GM19025 (cell line): ENCODE measurements around the gene TAF4.
"Not testable (repeated sequence)": the region's sequence is repeated elsewhere in the genome, so short reads cannot be mapped to it uniquely, and the experiment has no call there.

Experiments
- ATAC-seq: cut with Tn5 transposase; IDR thresholded peaks from one replicate; pipeline ENCODE4 v1.9.1; 2021; ENCODE audit warnings: mild to moderate bottlenecking, low read depth, moderate library complexity; ENCODE audit not compliant: unreplicated experiment

Gene TAF4

GRCh38 chr20:62059920-62060630, 5.6 kb downstream of the TAF4 start:
- no peak for ATAC-seq

- no peak for ATAC-seq
These were observed 6.3 kb downstream of the TAF4 start for GRCh38 chr20:62059401-62059800.

GRCh38 chr20:62058941-62059340, 6.7 kb downstream of the TAF4 start:
- no peak for ATAC-seq

DNA sequence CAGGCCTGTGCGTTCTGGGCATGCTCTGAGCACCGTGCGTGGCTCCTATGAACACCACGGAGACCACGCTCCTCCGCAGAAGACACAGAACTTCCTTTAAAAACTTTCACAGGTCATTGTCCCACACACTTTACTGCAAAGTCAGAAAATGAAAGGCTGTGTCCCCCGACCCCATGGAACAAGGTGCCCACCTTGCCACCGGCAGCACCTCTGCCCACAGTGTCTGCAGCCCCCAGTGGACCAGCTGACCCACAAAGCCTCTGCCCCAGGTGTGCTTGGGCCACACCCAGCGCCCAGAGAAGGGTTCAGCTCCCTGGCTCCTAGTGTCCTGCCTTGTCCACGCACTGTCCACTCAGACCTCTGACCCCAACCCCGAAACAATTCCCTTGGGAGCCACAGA, 8.7 kb downstream of the TAF4 start:
- no peak for ATAC-seq

DNA sequence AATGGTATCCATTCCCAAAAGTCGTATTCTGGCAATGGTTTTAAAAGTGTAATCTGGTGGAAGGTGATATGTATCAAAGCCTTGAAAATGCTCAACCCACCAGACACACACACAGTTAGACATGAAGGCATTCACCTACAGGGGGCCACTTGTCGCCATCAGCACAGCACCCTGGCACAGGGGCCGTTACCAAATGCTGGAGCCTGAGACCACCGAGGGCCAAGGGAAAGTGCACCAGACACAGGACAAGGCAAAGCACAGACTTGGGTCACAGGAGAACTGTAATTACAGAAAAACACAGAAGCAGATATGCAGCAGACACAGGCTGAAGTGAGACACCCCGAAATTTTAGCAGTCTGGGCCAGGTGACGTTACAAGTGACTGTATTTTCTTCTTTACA, 9.3 kb downstream of the TAF4 start:
- ATAC-seq = no peak

DNA sequence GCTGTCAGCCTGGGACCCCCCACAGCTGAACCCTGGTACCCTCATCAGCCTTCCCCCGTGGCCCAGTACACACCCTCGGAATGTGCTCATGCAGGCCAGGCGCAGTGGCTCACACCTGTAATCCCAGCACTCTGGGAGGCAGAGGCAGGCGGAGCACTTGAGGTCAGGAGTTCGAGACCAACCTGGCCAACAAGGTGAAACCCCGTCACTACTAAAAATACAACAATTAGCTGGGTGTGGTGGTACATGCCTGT, 9.9 kb downstream of the TAF4 start:
- ATAC-seq = not testable (repeated sequence)

DNA sequence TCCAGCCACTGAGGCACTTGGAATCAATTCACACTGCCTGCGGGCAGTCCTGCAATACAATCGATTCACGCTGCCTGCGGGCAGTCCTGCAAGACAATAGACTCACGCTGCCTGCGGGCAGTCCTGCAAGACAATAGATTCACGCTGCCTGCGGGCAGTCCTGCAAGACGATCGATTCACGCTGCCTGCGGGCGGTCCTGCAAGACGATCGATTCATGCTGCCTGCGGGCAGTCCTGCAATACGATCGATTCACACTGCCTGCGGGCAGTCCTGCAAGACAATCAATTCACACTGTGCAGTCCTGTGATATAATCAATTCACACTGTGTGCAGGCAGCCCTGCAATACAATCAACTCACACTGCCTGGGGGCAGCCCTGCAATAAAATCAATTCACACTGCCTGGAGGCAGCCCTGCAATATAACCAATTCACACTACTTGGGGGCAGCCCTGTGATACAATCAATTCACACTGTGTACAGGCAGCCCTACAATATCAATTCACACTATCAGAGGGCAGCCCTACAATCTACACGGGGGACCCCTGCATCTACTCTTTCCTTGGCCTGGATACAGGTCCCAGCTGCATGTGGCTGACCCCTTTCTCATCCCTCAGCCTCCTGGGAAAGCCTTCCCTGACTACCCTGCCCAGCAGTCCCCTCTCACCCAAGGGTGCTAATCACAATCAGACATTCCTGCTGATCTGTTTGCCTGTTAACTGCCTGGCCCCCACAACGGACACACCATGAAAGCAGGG, 10.4 kb downstream of the TAF4 start:
- ATAC-seq = no peak

DNA sequence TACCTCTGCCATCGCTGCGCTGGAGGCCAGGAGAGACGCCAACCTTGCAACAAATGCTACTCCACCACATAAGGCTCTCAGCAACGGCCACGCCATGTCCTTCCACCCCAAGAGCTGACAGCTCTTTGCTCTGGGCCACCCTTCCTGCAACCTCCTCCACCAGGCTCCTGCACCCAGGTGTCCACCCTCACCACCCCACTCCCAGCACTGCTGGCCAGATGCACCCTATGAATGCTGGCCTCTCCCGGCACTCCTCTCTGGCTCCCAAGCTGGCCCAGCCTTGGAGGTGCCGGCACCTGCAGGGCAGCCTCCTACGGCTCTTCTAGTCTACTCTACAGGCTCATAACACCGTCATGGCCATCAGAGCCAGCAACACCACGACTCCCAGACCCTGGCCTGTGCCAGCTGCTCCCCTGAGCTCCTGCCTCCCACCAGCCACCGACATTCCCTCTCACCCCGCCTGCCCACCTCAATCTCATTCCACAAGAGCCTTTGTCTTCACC, 11.2 kb downstream of the TAF4 start:
- no peak for ATAC-seq

DNA sequence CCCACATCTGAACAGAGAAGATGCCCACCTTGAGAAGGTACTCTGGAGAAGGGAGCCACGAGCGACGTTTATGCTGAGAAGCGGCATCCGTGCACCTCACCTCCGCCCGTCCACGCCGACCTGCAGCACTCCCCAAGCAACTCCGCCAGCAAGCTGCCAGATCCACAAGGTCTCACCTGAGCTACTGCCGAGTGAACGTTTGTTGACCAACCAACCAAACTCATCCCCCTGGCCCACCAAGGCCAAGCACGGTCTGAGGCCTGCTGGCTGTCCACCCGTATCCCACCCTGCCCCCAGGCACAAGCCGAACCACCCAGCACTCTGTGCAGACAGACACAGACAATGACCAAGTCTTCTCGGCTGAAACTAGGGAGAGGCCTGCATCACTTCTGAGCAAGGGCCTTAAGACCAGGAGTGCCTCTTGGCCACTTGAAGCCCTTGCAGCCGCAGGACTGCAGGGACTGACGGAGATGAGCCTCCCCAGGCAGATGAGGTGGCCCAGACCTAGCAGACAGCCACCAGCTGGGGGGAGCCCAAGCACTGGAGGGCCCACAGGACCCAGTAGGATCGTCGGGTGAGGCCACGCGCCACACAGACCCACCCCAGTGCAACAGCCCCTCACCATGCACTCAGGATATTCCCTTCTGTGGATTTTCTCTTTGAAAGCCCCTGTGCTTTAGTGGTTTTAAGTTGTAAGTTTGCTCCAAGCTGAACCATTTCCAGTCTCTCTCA, 12.1 kb downstream of the TAF4 start:
- ATAC-seq = no peak

- no peak for ATAC-seq
These were observed 12.7 kb downstream of the TAF4 start for GRCh38 chr20:62052842-62053464.

DNA sequence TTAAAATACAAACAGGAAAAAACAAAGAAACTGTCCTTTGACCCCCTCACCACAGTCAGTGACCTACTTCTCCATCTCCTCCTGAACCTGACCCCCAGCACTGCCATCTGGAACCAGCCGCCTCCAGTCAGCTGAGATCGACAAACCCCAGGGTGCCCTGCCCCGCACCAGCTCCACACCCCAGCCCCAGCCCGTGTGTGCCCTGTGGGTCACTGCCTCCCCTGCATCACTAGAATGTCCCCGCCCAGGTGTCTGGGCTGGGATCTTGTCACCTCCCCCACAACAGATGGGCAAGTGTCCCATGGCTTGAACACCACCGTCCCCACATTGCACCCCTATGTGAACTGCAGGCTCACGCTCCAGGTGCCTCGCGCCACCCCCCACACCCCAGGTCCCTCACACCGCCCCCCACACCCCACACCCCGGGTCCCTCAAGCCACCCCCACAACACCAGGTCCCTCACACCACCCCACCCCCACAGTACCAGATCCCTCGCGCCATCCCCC, 13.3 kb downstream of the TAF4 start:
- ATAC-seq = no peak

DNA sequence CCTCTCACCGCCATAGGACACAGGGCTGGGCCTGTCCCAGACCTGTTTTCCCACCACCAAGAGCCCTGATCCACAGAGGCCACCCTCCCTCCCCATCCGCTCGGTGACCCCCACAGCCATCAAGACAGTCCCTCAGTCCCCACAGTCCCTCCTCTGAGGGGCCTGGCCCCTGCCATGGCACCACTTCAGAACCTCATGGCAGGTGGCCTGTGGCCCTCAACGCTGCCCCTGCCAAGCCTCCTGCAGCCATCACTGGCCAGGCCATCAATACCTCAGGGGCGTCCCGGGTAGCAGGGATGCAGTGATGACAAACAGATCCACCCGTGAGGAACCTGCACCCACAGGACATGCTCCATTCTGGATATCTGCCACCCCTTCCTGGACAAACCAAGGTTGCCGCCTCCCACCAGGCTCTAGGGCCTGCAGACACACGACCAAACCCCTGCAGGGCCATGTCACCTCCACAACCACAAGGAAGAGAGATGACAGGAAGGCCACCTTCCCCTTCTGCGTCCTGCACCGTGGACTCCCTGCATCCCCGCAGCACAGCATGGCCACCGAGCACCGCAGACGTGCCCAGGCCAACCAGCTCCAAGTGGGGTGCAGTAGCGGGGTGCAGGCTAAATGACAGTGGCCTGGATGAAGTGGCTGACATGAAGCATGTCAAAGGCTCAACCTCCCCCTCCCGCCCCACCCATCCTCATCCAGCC, 14.0 kb downstream of the TAF4 start:
- ATAC-seq = no peak

DNA sequence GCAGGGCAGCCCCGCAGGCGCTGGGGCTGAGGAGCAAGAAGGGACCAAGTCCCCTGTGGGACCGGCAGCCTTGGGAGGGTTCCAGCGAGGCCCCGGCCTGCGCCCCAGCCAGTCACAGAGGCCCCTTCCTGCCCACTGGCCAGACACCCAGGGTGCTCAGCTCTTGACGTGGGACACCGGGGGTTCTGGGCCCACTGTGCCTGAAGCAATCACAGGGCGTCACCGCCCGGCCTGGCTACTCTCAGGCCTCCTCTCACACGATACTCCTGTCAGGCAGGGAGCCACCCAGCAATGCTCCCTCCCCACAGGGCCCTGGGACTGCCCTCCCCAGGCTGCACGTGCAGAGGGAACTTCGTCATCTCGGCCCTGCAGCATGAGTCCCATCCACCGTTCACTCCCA, 14.5 kb downstream of the TAF4 start:
- no peak for ATAC-seq

- no peak for ATAC-seq
These were observed 15.2 kb downstream of the TAF4 start for GRCh38 chr20:62050166-62051120.

DNA sequence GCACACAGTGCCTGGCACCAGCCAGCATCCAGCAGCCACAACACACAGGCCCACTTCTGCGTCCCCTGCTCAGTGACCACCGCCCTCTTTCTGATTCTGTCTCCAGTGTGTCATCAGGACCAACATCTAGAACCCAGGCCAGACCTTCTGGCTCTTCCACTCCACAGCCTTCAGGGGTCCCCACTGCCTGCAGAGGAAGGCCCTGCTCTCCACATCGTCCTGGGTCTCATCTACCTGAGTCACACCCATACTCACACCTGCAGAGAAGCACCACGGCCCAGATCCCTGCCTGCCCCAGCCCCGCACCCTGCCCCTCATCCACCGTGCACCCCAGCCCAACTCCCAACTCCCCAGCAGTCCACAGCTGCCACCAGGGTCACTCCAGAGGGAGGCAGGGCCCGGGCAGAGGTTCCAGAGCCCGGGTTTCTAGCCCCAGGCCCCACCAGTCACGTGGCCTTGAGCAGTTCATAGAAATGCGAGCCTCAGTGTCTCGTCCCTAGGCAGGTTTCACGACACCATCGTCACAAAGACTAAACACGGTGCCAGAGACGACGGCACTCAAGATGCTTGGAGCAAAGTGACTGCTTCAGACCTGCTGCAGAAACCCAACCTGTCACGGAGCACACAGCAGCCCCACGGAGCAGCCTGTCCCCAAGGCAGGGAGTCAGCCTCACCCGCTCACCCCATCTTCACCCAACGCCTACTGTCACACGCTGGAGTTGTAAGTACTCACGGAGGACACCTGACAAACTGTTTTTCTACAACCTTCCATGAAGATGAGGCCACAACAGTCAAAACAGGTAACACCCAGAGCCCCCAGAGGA, 16.1 kb downstream of the TAF4 start:
- ATAC-seq = no peak

- ATAC-seq = no peak
These were observed 16.8 kb downstream of the TAF4 start for GRCh38 chr20:62048821-62049291.

DNA sequence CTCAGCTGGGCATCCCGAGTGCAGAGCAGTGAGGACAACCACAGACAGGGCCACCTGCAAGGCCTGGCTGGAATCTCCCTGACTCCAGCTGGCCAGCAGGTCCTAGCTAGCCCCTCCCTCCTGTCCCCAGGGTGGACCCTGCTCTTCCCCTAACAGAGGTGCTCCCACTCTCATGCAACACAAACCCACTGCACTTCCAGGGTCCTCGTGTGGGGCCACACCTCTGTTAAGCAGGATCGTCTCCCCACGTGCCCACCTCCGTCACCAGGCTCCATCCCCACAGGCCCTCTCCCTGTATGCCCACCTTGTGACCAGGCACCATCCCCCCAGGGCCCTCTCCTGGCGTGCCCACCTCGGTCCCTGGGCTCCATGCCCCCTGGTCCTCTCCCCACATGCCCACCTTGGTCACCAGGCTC, 17.3 kb downstream of the TAF4 start:
- ATAC-seq = no peak

- no peak for ATAC-seq
These were observed 17.9 kb downstream of the TAF4 start for GRCh38 chr20:62047666-62048345.
